ENCODE results near the gene CDYL.

DNA sequence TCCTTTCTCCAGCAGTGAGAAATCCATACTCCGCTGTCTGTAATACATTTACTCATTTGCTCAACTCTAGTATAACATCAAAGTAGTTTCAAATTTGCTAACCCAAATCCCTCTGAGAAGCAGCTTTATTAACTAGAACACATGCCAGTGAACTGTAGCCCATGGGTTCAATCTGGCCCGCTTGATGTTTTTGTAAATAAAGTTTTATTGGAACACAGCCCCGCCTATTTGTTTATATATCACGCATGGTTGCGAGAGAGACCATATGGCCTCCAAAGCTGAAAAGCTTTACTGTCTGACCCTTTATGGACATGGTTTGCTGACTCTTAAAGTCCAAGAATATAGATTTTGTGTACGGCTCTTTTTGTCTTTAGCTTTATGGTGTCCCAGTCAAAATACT is 32.2 kb downstream of the CDYL start:
- TF ChIP-seq, protein P1, sequence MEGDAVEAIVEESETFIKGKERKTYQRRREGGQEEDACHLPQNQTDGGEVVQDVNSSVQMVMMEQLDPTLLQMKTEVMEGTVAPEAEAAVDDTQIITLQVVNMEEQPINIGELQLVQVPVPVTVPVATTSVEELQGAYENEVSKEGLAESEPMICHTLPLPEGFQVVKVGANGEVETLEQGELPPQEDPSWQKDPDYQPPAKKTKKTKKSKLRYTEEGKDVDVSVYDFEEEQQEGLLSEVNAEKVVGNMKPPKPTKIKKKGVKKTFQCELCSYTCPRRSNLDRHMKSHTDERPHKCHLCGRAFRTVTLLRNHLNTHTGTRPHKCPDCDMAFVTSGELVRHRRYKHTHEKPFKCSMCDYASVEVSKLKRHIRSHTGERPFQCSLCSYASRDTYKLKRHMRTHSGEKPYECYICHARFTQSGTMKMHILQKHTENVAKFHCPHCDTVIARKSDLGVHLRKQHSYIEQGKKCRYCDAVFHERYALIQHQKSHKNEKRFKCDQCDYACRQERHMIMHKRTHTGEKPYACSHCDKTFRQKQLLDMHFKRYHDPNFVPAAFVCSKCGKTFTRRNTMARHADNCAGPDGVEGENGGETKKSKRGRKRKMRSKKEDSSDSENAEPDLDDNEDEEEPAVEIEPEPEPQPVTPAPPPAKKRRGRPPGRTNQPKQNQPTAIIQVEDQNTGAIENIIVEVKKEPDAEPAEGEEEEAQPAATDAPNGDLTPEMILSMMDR (conservative IDR thresholded peaks at IDR 0.05; ENCODE audit: low read depth, low read length): no peak
- TF ChIP-seq POLR2A (IDR thresholded peaks at IDR 0.05; ENCODE audit: low read depth, low read length): no peak
- no peak for TF ChIP-seq MAZ (IDR thresholded peaks at IDR 0.05; ENCODE audit: borderline replicate concordance, low read depth, low read length)

Measured in IMR-90 (cell line).